ENCODE data around the gene CARD11.

Gene CARD11

GRCh38 chr7:3080106-3080505 lies 36.4 kb upstream of the CARD11 start:
- no peak for DNase-seq (ENCODE audit: low read depth in 1 of 2, low spot score in 1 of 2)
- no peak overlapping the region for H3K27ac ChIP-seq (replicated peaks)
- TF ChIP-seq REST (IDR thresholded peaks at IDR 0.05; ENCODE audit: insufficient replicate concordance, low read depth) (no peak), CTCF (IDR thresholded peaks at IDR 0.05; ENCODE audit: insufficient read depth, low read length) (no peak), GABPA (IDR thresholded peaks at IDR 0.05; ENCODE audit: low read depth) (no peak), SPI1 (IDR thresholded peaks at IDR 0.05; ENCODE audit: borderline replicate concordance, low read depth) (no peak)

GRCh38 chr7:3078514-3078913 lies 34.8 kb upstream of the CARD11 start:
- H3K27ac ChIP-seq (replicated peaks): no peak overlapping the region
- TF ChIP-seq SPI1 (IDR thresholded peaks at IDR 0.05; ENCODE audit: borderline replicate concordance, low read depth) (no peak), REST (IDR thresholded peaks at IDR 0.05; ENCODE audit: insufficient replicate concordance, low read depth) (no peak), GABPA (IDR thresholded peaks at IDR 0.05; ENCODE audit: low read depth) (no peak)
- no peaks in the 10 kb centered on the region for H3K27me3 ChIP-seq (ENCODE audit: insufficient read depth, poor library complexity, severe bottlenecking)
- DNase-seq (ENCODE audit: low read depth in 1 of 2, low spot score in 1 of 2): no peak
- H3K4me3 ChIP-seq (replicated peaks; ENCODE audit: insufficient read depth, low read length): no peak overlapping the region

More at GRCh38 chr7:3080106-3080505, 36.4 kb upstream of the CARD11 start:
- H3K4me3 ChIP-seq (replicated peaks; ENCODE audit: insufficient read depth, low read length): no peak overlapping the region
- H3K27me3 ChIP-seq (ENCODE audit: insufficient read depth, poor library complexity, severe bottlenecking): no peaks in the 10 kb centered on the region

- no peak for TF ChIP-seq SPI1 (IDR thresholded peaks at IDR 0.05; ENCODE audit: borderline replicate concordance, low read depth)
- TF ChIP-seq GABPA (IDR thresholded peaks at IDR 0.05; ENCODE audit: low read depth): no peak
- no peak for TF ChIP-seq CTCF (IDR thresholded peaks at IDR 0.05; ENCODE audit: insufficient read depth, low read length)
- TF ChIP-seq POLR2AphosphoS5 (IDR thresholded peaks at IDR 0.05; ENCODE audit: low read depth): no peak
- no peak for TF ChIP-seq REST (IDR thresholded peaks at IDR 0.05; ENCODE audit: insufficient replicate concordance, low read depth)
- no peak for DNase-seq (ENCODE audit: low read depth in 1 of 2, low spot score in 1 of 2)
- H3K4me3 ChIP-seq (replicated peaks; ENCODE audit: insufficient read depth, low read length): no peak overlapping the region
Observed at GRCh38 chr7:3076700-3077099, 33.0 kb upstream of the CARD11 start.

GRCh38 chr7:3076163-3076562 lies 32.5 kb upstream of the CARD11 start:
- Histone ChIP-seq H3K4me3 (replicated peaks; ENCODE audit: insufficient read depth, low read length) (no peak overlapping the region), H3K27ac (replicated peaks) (no peak overlapping the region), H3K27me3 (ENCODE audit: insufficient read depth, poor library complexity, severe bottlenecking) (no peaks in the 10 kb centered on the region)
- no peak for DNase-seq (ENCODE audit: low read depth in 1 of 2, low spot score in 1 of 2)
- no peak for TF ChIP-seq POLR2AphosphoS5 (IDR thresholded peaks at IDR 0.05; ENCODE audit: low read depth)
- TF ChIP-seq REST (IDR thresholded peaks at IDR 0.05; ENCODE audit: insufficient replicate concordance, low read depth): no peak
- no peak for TF ChIP-seq CTCF (IDR thresholded peaks at IDR 0.05; ENCODE audit: insufficient read depth, low read length)
- TF ChIP-seq GABPA (IDR thresholded peaks at IDR 0.05; ENCODE audit: low read depth): no peak
- TF ChIP-seq SPI1 (IDR thresholded peaks at IDR 0.05; ENCODE audit: borderline replicate concordance, low read depth): no peak

More at GRCh38 chr7:3076700-3077099, 33.0 kb upstream of the CARD11 start:
- Histone ChIP-seq H3K27ac (replicated peaks) (no peak overlapping the region), H3K27me3 (ENCODE audit: insufficient read depth, poor library complexity, severe bottlenecking) (no peaks in the 10 kb centered on the region)

Data from HL-60 (cell line).